SKM-1 (cell line): Measurements from ENCODE around the gene ZNF615.
"Not testable (repeated sequence)": the region's sequence is repeated elsewhere in the genome, so short reads cannot be mapped to it uniquely, and the experiment has no call there.

Experiments
- DNase-seq: peaks from one replicate; lab custom pipeline; 2025; ENCODE audit not compliant: unreplicated experiment; lab: John Stamatoyannopoulos, UW

The ZNF615 gene

GRCh38 chr19:51980926-51981325 lies 27.1 kb downstream of the ZNF615 start:
- DNase-seq = not testable (repeated sequence)

DNA sequence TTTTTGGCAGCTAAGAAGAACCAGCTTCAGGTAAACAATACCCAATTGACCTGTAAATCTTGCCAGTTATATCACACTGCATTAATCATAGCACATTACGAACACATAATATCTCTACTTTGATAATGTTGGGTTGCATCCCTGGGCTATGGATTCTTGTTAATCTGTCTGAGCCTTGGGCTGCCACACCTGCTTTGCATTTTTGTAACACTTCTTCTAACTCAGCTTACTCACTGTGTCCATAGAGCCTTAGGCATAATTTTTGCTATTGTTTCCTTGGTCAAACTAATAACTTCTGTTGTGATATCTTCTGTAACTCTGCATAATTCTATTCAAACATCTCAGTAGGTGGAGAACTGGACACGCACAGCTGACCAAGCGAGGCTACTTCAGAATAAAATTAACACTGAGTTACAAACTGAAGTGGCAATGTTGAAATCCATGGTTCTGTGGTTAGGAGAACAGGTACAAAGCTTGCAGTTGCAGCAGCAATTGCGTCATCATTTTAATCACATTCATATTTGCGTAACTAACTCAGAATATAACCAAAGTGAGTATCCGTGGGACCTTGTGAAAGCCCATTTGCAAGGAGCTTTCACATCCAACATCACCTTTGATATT lies 27.8 kb downstream of the ZNF615 start:
- no peak for DNase-seq

GRCh38 chr19:51978882-51979281 lies 29.1 kb downstream of the ZNF615 start:
- no peak for DNase-seq

DNA sequence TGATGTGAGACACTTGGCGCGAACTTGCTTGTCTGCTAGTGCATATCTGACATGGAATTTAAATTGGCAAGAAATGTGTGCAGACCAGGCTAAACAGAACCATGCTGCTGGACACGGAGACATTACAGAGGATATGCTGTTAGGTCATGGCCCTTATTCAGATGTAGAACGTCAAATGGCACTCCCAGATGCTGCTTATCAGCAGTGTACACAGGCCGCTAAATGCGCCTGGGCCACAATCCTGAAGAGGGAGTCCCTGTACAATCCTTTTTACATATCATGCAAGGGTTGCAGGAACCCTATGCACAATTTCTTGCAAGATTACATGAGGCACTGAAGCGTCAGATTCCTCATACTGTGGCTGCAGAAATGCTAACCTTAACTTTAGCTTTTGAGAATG lies 30.7 kb downstream of the ZNF615 start:
- DNase-seq = no peak

GRCh38 chr19:51976852-51977251 lies 31.2 kb downstream of the ZNF615 start:
- DNase-seq = no peak

DNA sequence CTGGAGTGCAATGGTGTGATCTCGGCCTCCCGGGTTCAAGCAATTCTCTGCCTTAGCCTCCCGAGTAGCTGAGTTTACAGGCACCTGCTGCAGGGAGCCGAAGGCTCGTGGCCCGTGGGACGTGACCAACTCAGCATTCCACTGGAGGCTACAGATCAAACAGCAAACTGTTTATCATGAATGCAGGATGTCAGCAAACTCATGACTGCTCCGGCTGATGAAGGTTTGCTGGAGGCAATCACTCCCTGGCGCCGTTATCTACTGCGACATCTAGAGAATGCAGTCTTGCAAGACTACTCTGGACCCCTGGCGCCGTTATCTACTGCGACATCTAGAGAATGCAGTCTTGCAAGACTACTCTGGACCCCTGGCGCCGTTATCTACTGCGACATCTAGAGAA lies 32.2 kb downstream of the ZNF615 start:
- DNase-seq = not testable (repeated sequence)

DNA sequence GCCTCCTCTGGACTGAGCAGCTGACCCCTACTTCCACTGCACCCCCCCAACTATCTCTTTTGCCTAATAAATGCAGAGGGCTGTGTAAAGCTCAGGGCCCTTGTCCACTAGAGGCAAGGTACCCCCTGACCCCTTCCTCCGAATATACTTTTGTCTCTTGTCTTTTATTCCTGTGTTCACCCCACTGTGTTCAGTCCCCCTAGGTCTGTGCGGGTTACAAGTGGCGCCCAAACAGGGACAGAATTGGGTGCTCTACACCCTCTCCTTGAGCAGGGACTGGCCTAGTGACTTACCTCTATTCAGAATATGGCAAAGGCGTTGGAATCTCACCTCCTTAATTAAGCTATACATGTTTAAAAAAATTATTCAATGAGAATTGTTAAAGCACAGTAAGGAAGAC lies 36.4 kb downstream of the ZNF615 start:
- DNase-seq = no peak

DNA sequence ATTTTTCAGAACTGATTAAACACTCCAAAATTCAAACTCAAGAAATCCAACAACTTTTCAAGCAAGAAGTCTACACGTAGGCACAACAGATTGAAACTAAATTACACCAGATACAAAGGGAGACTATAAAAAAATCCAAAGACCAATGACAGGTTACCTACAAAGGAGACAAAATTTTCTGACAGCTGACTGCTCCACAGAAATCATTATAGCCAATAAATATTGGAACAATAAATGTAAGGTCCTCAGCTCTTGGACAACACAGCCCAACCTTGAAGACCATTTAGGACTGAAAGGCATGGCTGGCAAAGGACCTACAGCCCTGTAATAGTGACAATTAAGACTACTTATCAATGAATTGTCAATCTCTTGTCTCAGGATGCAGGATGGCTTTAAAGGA lies 37.3 kb downstream of the ZNF615 start:
- DNase-seq = no peak

- no peak for DNase-seq
Measured at GRCh38 chr19:51965583-51965982, 42.4 kb downstream of the ZNF615 start.

- not testable (repeated sequence) for DNase-seq
Measured at GRCh38 chr19:51960621-51961233, 47.3 kb downstream of the ZNF615 start.

- DNase-seq = no peak
Measured at GRCh38 chr19:51959791-51960190, 48.2 kb downstream of the ZNF615 start.

- DNase-seq = not testable (repeated sequence)
Measured at GRCh38 chr19:51957846-51958245, 50.2 kb downstream of the ZNF615 start.

- DNase-seq = no peak
Measured at GRCh38 chr19:51948975-51949374, 59.0 kb downstream of the ZNF615 start.

GRCh38 chr19:51946602-51947001 lies 61.4 kb downstream of the ZNF615 start:
- no peak for DNase-seq

GRCh38 chr19:51944798-51945552 lies 63.0 kb downstream of the ZNF615 start:
- DNase-seq = no peak
